Non-pigmented ciliary epithelial cell (primary cell): ENCODE data around the gene ALOX5.
"Not testable (repeated sequence)": the region's sequence is repeated elsewhere in the genome, so short reads cannot be mapped to it uniquely, and the experiment has no call there.

Experiments
- DNase-seq: peaks from one replicate; pipeline ENCODE4 v3.0.0-alpha.2; 2010; ENCODE audit warnings: low read depth

The ALOX5 gene

GRCh38 chr10:45468079-45468478, 94.1 kb downstream of the ALOX5 start:
- DNase-seq = no peak

- DNase-seq = peak; percentile 54
These were observed 96.3 kb downstream of the ALOX5 start for GRCh38 chr10:45470098-45471012.

GRCh38 chr10:45471059-45471458, 97.0 kb downstream of the ALOX5 start:
- DNase-seq = no peak

- DNase-seq = no peak
These were observed 97.7 kb downstream of the ALOX5 start for GRCh38 chr10:45471531-45472310.

GRCh38 chr10:45473126-45473525, 99.1 kb downstream of the ALOX5 start:
- no peak for DNase-seq

GRCh38 chr10:45476559-45476958, 102.5 kb downstream of the ALOX5 start:
- no peak for DNase-seq

GRCh38 chr10:45480294-45480693, 106.3 kb downstream of the ALOX5 start:
- DNase-seq = no peak

GRCh38 chr10:45481100-45481499, 107.1 kb downstream of the ALOX5 start:
- DNase-seq = not testable (repeated sequence)

- no peak for DNase-seq
These were observed 109.0 kb downstream of the ALOX5 start for GRCh38 chr10:45483002-45483401.

- no peak for DNase-seq
These were observed 113.7 kb downstream of the ALOX5 start for GRCh38 chr10:45487735-45488134.

- no peak for DNase-seq
These were observed 114.3 kb downstream of the ALOX5 start for GRCh38 chr10:45488365-45488764.

GRCh38 chr10:45490277-45490676, 116.3 kb downstream of the ALOX5 start:
- no peak for DNase-seq

GRCh38 chr10:45491061-45491460, 117.0 kb downstream of the ALOX5 start:
- DNase-seq = no peak
